B cell (primary cell): ENCODE data around the gene STAT4. TPM values are rescaled to one million over a fixed set of nuclear protein-coding genes. Genes with fewer than 3 reads are reported as not detected.

Experiments
- ATAC-seq: fragments of 200-7000 bp; cut with Tn5 transposase; one replicate; pipeline ENCODE4 v1.10.0; 2021; ENCODE audit warnings: low read depth, mild to moderate bottlenecking, moderate number of reproducible peaks, moderate library complexity
- CTCF ChIA-PET: fragments of 350-600 bp; sonication (Branson Sonifier 250); formaldehyde crosslinking; loops from one replicate; lab custom pipeline; 2021; ENCODE audit warnings: antibody characterized with exemption, inconsistent platforms; lab: Charles Lee
- POLR2A ChIA-PET: fragments of 350-600 bp; sonication (Branson Sonifier 250); formaldehyde crosslinking; loops from one replicate; lab custom pipeline; 2021; ENCODE audit warnings: antibody characterized with exemption; lab: Charles Lee
- DNase-seq: peaks from one replicate; pipeline ENCODE4 v3.0.0; 2013
- H2AFZ ChIP-seq: 2 replicates; pipeline ENCODE4 v1.6.1; 2012; ENCODE audit warnings: mild to moderate bottlenecking, low read depth, low read length; ENCODE audit not compliant: insufficient read depth, poor library complexity, severe bottlenecking
- H3K27ac ChIP-seq, 2 donors: 1 replicate in 1 of 2; 2 replicates in 1 of 2; pipeline ENCODE4 v1.5.1; 2012 to 2013; ENCODE audit warnings: low read length in 2 of 2, mild to moderate bottlenecking in 2 of 2, moderate library complexity in 1 of 2
- H3K27me3 ChIP-seq, 4 experiments: fragments of 200-600 bp in 1 of 4; sonication (generic) in 1 of 4; replicated peaks in 1 of 4; 1 replicate in 2 of 4; 2 replicates in 2 of 4; pipeline versions ENCODE4 v1.6.1 to v1.7.0; 2013 to 2016; ENCODE audit warnings: low read length in 3 of 4, mild to moderate bottlenecking in 2 of 4, mixed read lengths in 1 of 4, moderate library complexity in 1 of 4; ENCODE audit not compliant: insufficient read depth in 4 of 4, control insufficient read depth in 3 of 4; ENCODE audit errors: control extremely low read depth in 1 of 4
- H3K36me3 ChIP-seq, 2 experiments: replicated peaks in 1 of 2; 1 replicate in 1 of 2; 2 replicates in 1 of 2; pipeline versions ENCODE4 v1.6.1 to v1.7.1; 2013; ENCODE audit warnings: low read length in 1 of 2; ENCODE audit not compliant: insufficient read depth in 2 of 2, control insufficient read depth in 1 of 2; ENCODE audit errors: control extremely low read depth in 1 of 2, extremely low read depth in 1 of 2
- H3K4me1 ChIP-seq, 2 donors: fragments of 200-600 bp in 1 of 2; sonication (generic) in 1 of 2; 1 replicate in 1 of 2; 2 replicates in 1 of 2; pipeline versions ENCODE4 v1.5.1 to v1.6.1; 2013 to 2017; ENCODE audit warnings: low read length in 2 of 2; ENCODE audit not compliant: control insufficient read depth in 2 of 2, insufficient read depth in 2 of 2
- H3K4me2 ChIP-seq: replicated peaks from 2 replicates; pipeline ENCODE3; 2012; ENCODE audit warnings: mild to moderate bottlenecking, low read depth, low read length; ENCODE audit not compliant: poor library complexity, severe bottlenecking
- H3K4me3 ChIP-seq, 5 experiments: fragments of 200-600 bp in 1 of 5; sonication (generic) in 1 of 5; 1 replicate in 3 of 5; 2 replicates in 2 of 5; pipeline versions ENCODE4 v1.5.1 to v1.7.0; 2011 to 2016; ENCODE audit warnings: low read length in 4 of 5, mild to moderate bottlenecking in 4 of 5, low read depth in 2 of 5, control low read depth in 1 of 5, moderate library complexity in 1 of 5; ENCODE audit not compliant: insufficient read depth in 1 of 5; ENCODE audit errors: control extremely low read depth in 1 of 5, extremely low read depth in 1 of 5
- H3K79me2 ChIP-seq: fragments of 200-600 bp; sonication (generic); one replicate; pipeline ENCODE4 v1.6.0; 2016; ENCODE audit warnings: low read length; ENCODE audit not compliant: control insufficient read depth, insufficient read depth
- H3K9ac ChIP-seq: fragments of 200-600 bp; sonication (generic); 2 replicates; pipeline ENCODE4 v1.6.1; 2017; ENCODE audit warnings: mild to moderate bottlenecking, low read length, moderate library complexity
- H3K9me3 ChIP-seq, 3 donors: one replicate each; pipeline versions ENCODE4 v1.6.1 to v1.7.1; 2013; ENCODE audit warnings: low read length in 2 of 3; ENCODE audit not compliant: control insufficient read depth in 2 of 3, insufficient read depth in 1 of 3; ENCODE audit errors: control extremely low read depth in 1 of 3
- H4K20me1 ChIP-seq: 2 replicates; pipeline ENCODE4 v1.6.0; 2012; ENCODE audit warnings: mild to moderate bottlenecking, low read length; ENCODE audit not compliant: insufficient read depth, control insufficient read depth, poor library complexity, severe bottlenecking
- H3K27ac Mint-ChIP-seq: one replicate; pipeline ENCODE4 v1.8.0; 2021; ENCODE audit warnings: mixed read lengths
- H3K27me3 Mint-ChIP-seq: one replicate; pipeline ENCODE4 v1.8.0; 2021; ENCODE audit warnings: mixed read lengths
- H3K4me1 Mint-ChIP-seq: one replicate; pipeline ENCODE4 v1.8.0; 2021; ENCODE audit warnings: mixed read lengths
- H3K4me3 Mint-ChIP-seq: one replicate; pipeline ENCODE4 v1.8.0; 2021; ENCODE audit warnings: mixed read lengths
- H3K9me3 Mint-ChIP-seq: one replicate; pipeline ENCODE4 v1.8.0; 2022; ENCODE audit warnings: mixed read lengths; ENCODE audit not compliant: insufficient read depth
- EZH2 ChIP-seq: IDR thresholded peaks from 2 replicates; pipeline ENCODE4 v1.6.1; 2012; ENCODE audit warnings: borderline replicate concordance, low read depth, mild to moderate bottlenecking, moderate library complexity, low read length; ENCODE audit not compliant: insufficient read depth, poor library complexity, severe bottlenecking
- WGBS: methylation state at CpG from one replicate; pipeline ENCODE4 v1.1.5; 2013; ENCODE audit warnings: missing lambda C conversion rate; ENCODE audit not compliant: insufficient coverage; 5-methylcytosine and 5-hydroxymethylcytosine counted together
- intact Hi-C: fragments of 100-400 bp; cut with micrococcal nuclease; formaldehyde crosslinking; loops from one replicate; pipeline ENCODE4 v1.10.0; 2022
- polyA plus RNA-seq: library from polyadenylated mRNA; depleted of rRNA; stranded (reverse); fragments of >200 nt; gene quantifications from 2 replicates; pipeline ENCODE4 v1.2.3, GENCODE V29; 2012
- total RNA-seq, 2 donors: library from RNA; stranded (reverse); fragments of 120-200 nt in 1 of 2; gene quantifications; 1 replicate in 1 of 2; 2 replicates in 1 of 2; pipeline versions ENCODE4 v1.2.3 to v1.2.4, GENCODE V29; 2013 to 2022
- TF ChIP-seq, protein P1 (sequence below): fragments of 200-600 bp; IDR thresholded peaks from one replicate; pipeline ENCODE4 v1.8.0; 2022; ENCODE audit warnings: antibody characterized with exemption, mild to moderate bottlenecking

STAT4 gene
- total and polyA plus RNA-seq, 2 donors (not counting 1 experiment from before 2014, with no cell fraction given), result 2.0 to 62.1 TPM

DNA sequence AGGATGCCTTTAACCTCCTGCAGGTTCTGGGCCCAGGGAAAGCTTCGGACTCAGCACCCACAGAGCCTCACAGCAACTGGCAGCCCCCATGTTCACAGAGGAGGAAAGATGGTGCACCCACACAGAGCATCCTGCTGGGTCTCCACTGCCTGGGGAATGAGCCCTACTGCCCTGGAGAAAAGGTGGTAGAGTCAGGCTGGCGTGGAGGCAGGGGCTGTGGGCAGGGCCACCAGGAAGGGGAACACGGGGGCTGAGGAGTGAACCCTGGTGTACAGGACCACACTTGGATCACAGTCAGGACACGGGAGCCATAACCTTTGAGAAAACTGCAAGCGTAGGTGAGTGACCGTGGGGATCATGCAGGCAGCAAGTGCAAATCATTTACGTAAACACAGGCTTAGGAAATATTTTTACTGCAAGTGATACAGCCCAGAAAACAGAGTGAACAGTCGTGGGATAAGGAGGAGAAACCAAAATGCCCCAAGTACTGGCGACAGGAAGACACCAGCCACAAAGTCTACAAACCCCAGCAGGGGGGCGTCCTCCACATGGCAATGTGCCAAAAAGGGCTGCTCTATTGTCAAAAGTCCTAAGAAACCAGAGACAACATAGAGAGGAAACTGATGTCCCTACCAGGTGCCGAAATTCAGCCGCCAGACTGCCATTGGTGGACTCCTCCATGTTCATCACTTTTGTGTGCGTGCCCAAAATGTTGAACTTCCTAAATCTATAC is 164.4 kb downstream of the STAT4 start:
- H3K79me2 ChIP-seq, result no peaks in the 10 kb centered on the region
- H3K4me2 ChIP-seq, result no peak overlapping the region
- intact Hi-C loops, result no loop called here
- Mint-ChIP-seq H3K4me3 (no peak overlapping the region), H3K27me3 (no peaks in the 10 kb centered on the region), H3K9me3 (no peaks in the 10 kb centered on the region), H3K4me1 (peaks cover 5% of the 10 kb centered on the region), H3K27ac (no peak overlapping the region)
- 53% methylated on average over 9 of the region's 13 CpGs for WGBS
- H3K9me3 ChIP-seq, result peaks cover 0 to 4% (median 0%) of the 10 kb centered on the region in 3 donors
- ChIA-PET POLR2A (no interaction called here), CTCF (interaction anchor here (1.0 kb wide), 1 partner anchor 11 kb away, joined by 3 read pairs; no protein-coding TSS in a partner anchor)
- DNase-seq (no peak), ATAC-seq (no peak)
- peaks cover 0 to 2% of the 10 kb centered on the region in 2 donors for H3K4me1 ChIP-seq
- H3K36me3 ChIP-seq, result peaks cover 15 to 99% of the 10 kb centered on the region in 2 experiments
- H4K20me1 ChIP-seq, result no peaks in the 10 kb centered on the region
- H3K27me3 ChIP-seq, result no peaks in the 10 kb centered on the region
- peak overlapping the region in 1 of 2 donors; percentile 8 for H3K27ac ChIP-seq
- no peak for TF ChIP-seq EZH2
- TF ChIP-seq, protein P1, sequence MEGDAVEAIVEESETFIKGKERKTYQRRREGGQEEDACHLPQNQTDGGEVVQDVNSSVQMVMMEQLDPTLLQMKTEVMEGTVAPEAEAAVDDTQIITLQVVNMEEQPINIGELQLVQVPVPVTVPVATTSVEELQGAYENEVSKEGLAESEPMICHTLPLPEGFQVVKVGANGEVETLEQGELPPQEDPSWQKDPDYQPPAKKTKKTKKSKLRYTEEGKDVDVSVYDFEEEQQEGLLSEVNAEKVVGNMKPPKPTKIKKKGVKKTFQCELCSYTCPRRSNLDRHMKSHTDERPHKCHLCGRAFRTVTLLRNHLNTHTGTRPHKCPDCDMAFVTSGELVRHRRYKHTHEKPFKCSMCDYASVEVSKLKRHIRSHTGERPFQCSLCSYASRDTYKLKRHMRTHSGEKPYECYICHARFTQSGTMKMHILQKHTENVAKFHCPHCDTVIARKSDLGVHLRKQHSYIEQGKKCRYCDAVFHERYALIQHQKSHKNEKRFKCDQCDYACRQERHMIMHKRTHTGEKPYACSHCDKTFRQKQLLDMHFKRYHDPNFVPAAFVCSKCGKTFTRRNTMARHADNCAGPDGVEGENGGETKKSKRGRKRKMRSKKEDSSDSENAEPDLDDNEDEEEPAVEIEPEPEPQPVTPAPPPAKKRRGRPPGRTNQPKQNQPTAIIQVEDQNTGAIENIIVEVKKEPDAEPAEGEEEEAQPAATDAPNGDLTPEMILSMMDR, result no peak
- no peak overlapping the region for H3K9ac ChIP-seq
- no peak overlapping the region for H3K4me3 ChIP-seq
- H2AFZ ChIP-seq, result no peak overlapping the region

DNA sequence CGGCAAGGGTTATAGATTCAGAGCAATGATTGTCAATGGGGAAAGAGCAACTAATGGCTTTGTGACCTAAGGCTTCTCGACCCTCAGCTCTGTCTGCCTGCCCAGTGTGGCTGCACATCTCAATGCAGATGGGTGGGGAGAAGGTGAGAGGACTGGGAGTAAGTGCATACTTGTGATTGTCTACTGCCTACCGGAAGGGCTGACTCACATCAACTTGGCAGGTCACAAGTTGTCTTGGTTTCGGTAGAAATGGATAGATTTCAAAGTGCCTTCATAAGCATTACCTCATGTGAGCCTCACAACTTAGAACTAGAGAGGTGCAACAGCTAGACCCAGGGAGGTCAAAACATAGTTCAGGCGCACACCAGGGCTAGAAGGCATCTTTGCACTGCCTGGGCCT is 166.2 kb downstream of the STAT4 start:
- Histone ChIP-seq H3K36me3 (peaks cover 15 to 98% of the 10 kb centered on the region in 2 experiments), H3K4me1 (peaks cover 12 to 14% of the 10 kb centered on the region in 2 donors), H3K9ac (no peak overlapping the region), H3K9me3 (peaks cover 0 to 4% (median 0%) of the 10 kb centered on the region in 3 donors), H3K4me2 (no peak overlapping the region), H3K79me2 (no peaks in the 10 kb centered on the region), H4K20me1 (no peaks in the 10 kb centered on the region), H3K27ac (no peak overlapping the region), H3K4me3 (no peak overlapping the region), H2AFZ (no peak overlapping the region), H3K27me3 (no peaks in the 10 kb centered on the region)
- ATAC-seq (no peak), DNase-seq (no peak)
- TF ChIP-seq EZH2, result no peak
- TF ChIP-seq, protein P1, result no peak
- 95% methylated on average over 5 of the region's 5 CpGs for WGBS
- Mint-ChIP-seq H3K27ac (no peak overlapping the region), H3K4me1 (peaks cover 18% of the 10 kb centered on the region), H3K9me3 (no peaks in the 10 kb centered on the region), H3K4me3 (no peak overlapping the region), H3K27me3 (no peaks in the 10 kb centered on the region)
- ChIA-PET CTCF (interaction anchor here (1.1 kb wide), 1 partner anchor 9 kb away, joined by 3 read pairs; no protein-coding TSS in a partner anchor), POLR2A (no interaction called here)
- intact Hi-C loops, result no loop called here
